Mucosa of descending colon (tissue), 3 donors: Measurements from ENCODE around the gene ACYP2. TPM values are rescaled to one million over a fixed set of nuclear protein-coding genes. Genes with fewer than 3 reads are reported as not detected.

Experiments
- ATAC-seq: fragments of 200-7000 bp; cut with Tn5 transposase; one replicate; pipeline ENCODE4 v1.9.1; 2020; ENCODE audit warnings: mild to moderate bottlenecking, moderate library complexity
- DNase-seq, 3 donors: peaks; one replicate each; pipeline ENCODE4 v3.0.0-alpha.2; 2020
- H3K36me3 ChIP-seq: fragments of 200-600 bp; one replicate; pipeline ENCODE4 v1.8.0; 2021; ENCODE audit warnings: low read depth, mild to moderate bottlenecking
- H3K4me1 ChIP-seq: fragments of 200-600 bp; one replicate; pipeline ENCODE4 v1.8.0; 2021; ENCODE audit warnings: low read depth, mild to moderate bottlenecking
- H3K4me3 ChIP-seq: fragments of 200-600 bp; one replicate; pipeline ENCODE4 v1.8.0; 2021; ENCODE audit warnings: mild to moderate bottlenecking
- H3K9me3 ChIP-seq: fragments of 200-600 bp; one replicate; pipeline ENCODE4 v1.8.0; 2021; ENCODE audit warnings: mild to moderate bottlenecking
- CTCF ChIP-seq: fragments of 200-600 bp; IDR thresholded peaks from one replicate; pipeline ENCODE4 v1.8.0; 2022; ENCODE audit warnings: antibody characterized with exemption, mild to moderate bottlenecking
- intact Hi-C, 2 donors: fragments of 100-400 bp; cut with DNase I in 1 of 2; cut with micrococcal nuclease in 1 of 2; formaldehyde crosslinking; loops; one replicate each; pipeline versions ENCODE4 v1.11.0 to v1.11.1; 2022; cut with DNase I, micrococcal nuclease
- total RNA-seq, 3 donors: library from RNA; stranded (reverse); fragmentation: NEBNext Ultra II Directional in 2 of 3; extraction: Animal tissue kit (Norgen Biotek cat#: 25700) in 2 of 3; gene quantifications; one replicate each; pipeline versions ENCODE4 v1.2.1 to v1.2.4, GENCODE V29; 2021 to 2023
- donor health status: DM: no; HTN: no; CAD: no; lungs with moderate emphysema.
- donor health status: DM: no; HTN: no; CAD: no.
- donor health status: DM: no; HTN: yes; CAD: no.

The ACYP2 gene
- total RNA-seq, 3 donors from 2014 or later: 10.7 to 17.8 (median 13.8) TPM

- H3K4me3 ChIP-seq: no peak overlapping the region
- no peak for DNase-seq
- ATAC-seq: no peak
- intact Hi-C loops: no loop called here
- no peak for TF ChIP-seq CTCF
- no peaks in the 10 kb centered on the region for H3K36me3 ChIP-seq
- H3K9me3 ChIP-seq: no peaks in the 10 kb centered on the region
- no peaks in the 10 kb centered on the region for H3K4me1 ChIP-seq
These were observed 180.5 kb downstream of the ACYP2 start for GRCh38 chr2:54295911-54296310.

- Histone ChIP-seq H3K4me1 (no peaks in the 10 kb centered on the region), H3K4me3 (no peak overlapping the region), H3K9me3 (no peaks in the 10 kb centered on the region), H3K36me3 (no peaks in the 10 kb centered on the region)
- intact Hi-C loops: no loop called here
- ATAC-seq: no peak
- TF ChIP-seq CTCF: no peak
- DNase-seq: no peak
These were observed 183.1 kb downstream of the ACYP2 start for GRCh38 chr2:54298514-54298913.

- no peak for DNase-seq
- no peak for TF ChIP-seq CTCF
- ATAC-seq: no peak
- Histone ChIP-seq H3K36me3 (no peaks in the 10 kb centered on the region), H3K4me1 (no peaks in the 10 kb centered on the region), H3K9me3 (no peaks in the 10 kb centered on the region), H3K4me3 (no peak overlapping the region)
- intact Hi-C loops: no loop called here
These were observed 188.2 kb downstream of the ACYP2 start for GRCh38 chr2:54303631-54304030.

GRCh38 chr2:54306556-54306955 is 191.1 kb downstream of the ACYP2 start:
- no peak for DNase-seq
- no peak overlapping the region for H3K4me3 ChIP-seq
- no peak for TF ChIP-seq CTCF
- intact Hi-C loops: no loop called here
- H3K9me3 ChIP-seq: no peaks in the 10 kb centered on the region
- no peak for ATAC-seq
- no peaks in the 10 kb centered on the region for H3K36me3 ChIP-seq
- H3K4me1 ChIP-seq: no peaks in the 10 kb centered on the region

GRCh38 chr2:54308186-54308585 is 192.8 kb downstream of the ACYP2 start:
- no peaks in the 10 kb centered on the region for H3K9me3 ChIP-seq
- TF ChIP-seq CTCF: no peak
- DNase-seq (no peak), ATAC-seq (no peak)
- intact Hi-C loops: no loop called here
- no peaks in the 10 kb centered on the region for H3K36me3 ChIP-seq
- H3K4me3 ChIP-seq: no peak overlapping the region
- H3K4me1 ChIP-seq: no peaks in the 10 kb centered on the region

GRCh38 chr2:54308782-54309181 is 193.4 kb downstream of the ACYP2 start:
- no peaks in the 10 kb centered on the region for H3K36me3 ChIP-seq
- intact Hi-C loops: no loop called here
- H3K4me3 ChIP-seq: no peak overlapping the region
- TF ChIP-seq CTCF: no peak
- DNase-seq (no peak), ATAC-seq (no peak)
- H3K9me3 ChIP-seq: no peaks in the 10 kb centered on the region
- H3K4me1 ChIP-seq: no peaks in the 10 kb centered on the region
